HepG2 (cell line): ENCODE measurements around the gene FAM20A. TPM values are rescaled to one million over a fixed set of nuclear protein-coding genes. Genes with fewer than 3 reads are reported as not detected.
A peak's percentile ranks its signal among the peaks of the same experiment; 100 is the strongest.

Experiments used
- BHLHE40 ChIP-seq: IDR thresholded peaks from 2 replicates; pipeline ENCODE4 v1.6.1; 2011; ENCODE audit warnings: low read length, improper control_type of control experiment
- CBFB ChIP-seq: sonication (generic); formaldehyde crosslinking; IDR thresholded peaks from 2 replicates; pipeline ENCODE4 v1.4.0; 2020; ENCODE audit warnings: missing genetic modification reagents
- CC2D1A ChIP-seq: sonication (generic); formaldehyde crosslinking; IDR thresholded peaks from 2 replicates; pipeline ENCODE4 v1.8.1; 2023; ENCODE audit warnings: mild to moderate bottlenecking, missing genetic modification reagents
- CCAR2 ChIP-seq: fragments of 200-400 bp; formaldehyde crosslinking; optimal IDR thresholded peaks from 2 replicates; pipeline ENCODE3; 2018; ENCODE audit warnings: low read depth, mild to moderate bottlenecking, low read length, moderate library complexity
- ELF1 ChIP-seq: sonication (generic); formaldehyde crosslinking; IDR thresholded peaks from 2 replicates; pipeline ENCODE4 v1.4.0; 2020; ENCODE audit warnings: missing genetic modification reagents
- ETV5 ChIP-seq: IDR thresholded peaks from 2 replicates; pipeline ENCODE4 v1.6.1; 2018; ENCODE audit warnings: missing biosample characterization, missing genetic modification reagents, inconsistent platforms, borderline replicate concordance
- HMGA1 ChIP-seq: sonication (generic); formaldehyde crosslinking; conservative IDR thresholded peaks from 2 replicates; pipeline ENCODE4 v1.4.0; 2020; ENCODE audit warnings: missing genetic modification reagents
- JARID2 ChIP-seq: sonication (generic); formaldehyde crosslinking; IDR thresholded peaks from 2 replicates; pipeline ENCODE4 v1.8.1; 2023; ENCODE audit warnings: missing genetic modification reagents, inconsistent platforms; ENCODE audit not compliant: insufficient replicate concordance
- NCOR1 ChIP-seq: fragments of 200-600 bp; sonication (generic); IDR thresholded peaks from 2 replicates; pipeline ENCODE4 v1.7.0; 2017; ENCODE audit warnings: antibody characterized with exemption, low read length, borderline replicate concordance
- NFRKB ChIP-seq: fragments of 450-650 bp; IDR thresholded peaks from 2 replicates; pipeline ENCODE4 v1.6.1; 2017
- POGZ ChIP-seq: sonication (generic); formaldehyde crosslinking; IDR thresholded peaks from 2 replicates; pipeline ENCODE4 v1.4.0; 2020; ENCODE audit warnings: mild to moderate bottlenecking, missing genetic modification reagents
- STAG1 ChIP-seq: sonication (generic); formaldehyde crosslinking; IDR thresholded peaks from 2 replicates; pipeline ENCODE4 v1.4.0; 2020; ENCODE audit warnings: missing genetic modification reagents
- ZMAT3 ChIP-seq: sonication (generic); formaldehyde crosslinking; conservative IDR thresholded peaks from 2 replicates; pipeline ENCODE4 v1.7.0; 2021; ENCODE audit warnings: missing genetic modification reagents
- ZNF224 ChIP-seq: sonication (generic); formaldehyde crosslinking; IDR thresholded peaks from 2 replicates; pipeline ENCODE4 v1.5.0; 2020; ENCODE audit warnings: mild to moderate bottlenecking, missing genetic modification reagents
- ZNF232 ChIP-seq: sonication (generic); formaldehyde crosslinking; IDR thresholded peaks from 2 replicates; pipeline ENCODE4 v1.4.0; 2020; ENCODE audit warnings: missing genetic modification reagents, borderline replicate concordance
- ZNF616 ChIP-seq: sonication (generic); formaldehyde crosslinking; IDR thresholded peaks from 2 replicates; pipeline ENCODE4 v1.5.0; 2020; ENCODE audit warnings: low read depth, mild to moderate bottlenecking, missing genetic modification reagents
- ZNF749 ChIP-seq: sonication (generic); formaldehyde crosslinking; IDR thresholded peaks from 2 replicates; pipeline ENCODE4 v1.8.0; 2022; ENCODE audit warnings: mild to moderate bottlenecking, missing genetic modification reagents, moderate library complexity, borderline replicate concordance
- polyA plus RNA-seq, 8 experiments: library from polyadenylated mRNA; depleted of rRNA in 3 of 8; stranded (reverse) in 7 of 8; unstranded in 1 of 8; fragments of >200 nt; fragmentation: Illumina TruSeq in 4 of 8; extraction: Trizol in 4 of 8; gene quantifications; 2 replicates each; pipeline versions ENCODE4 v1.2.1 to v1.2.3, GENCODE V29; 2011 to 2016; ENCODE audit warnings: low read depth in 4 of 8, missing spikeins in 1 of 8, mixed read lengths in 1 of 8; ENCODE audit not compliant: insufficient read depth in 1 of 8
- total RNA-seq, 5 experiments: library from RNA; depleted of rRNA; stranded (reverse); fragments of >200 nt; fragmentation: Illumina TruSeq; extraction: Trizol; gene quantifications; 2 replicates each; pipeline ENCODE4 v1.2.3, GENCODE V29; 2016; ENCODE audit warnings: low read depth in 1 of 5
- TF ChIP-seq, protein P1 (sequence below): sonication (generic); formaldehyde crosslinking; IDR thresholded peaks from 2 replicates; pipeline ENCODE4 v1.4.0; 2020; ENCODE audit warnings: missing genetic modification reagents, borderline replicate concordance
- TF ChIP-seq, protein P2 (sequence below): sonication (generic); formaldehyde crosslinking; conservative IDR thresholded peaks from 2 replicates; pipeline ENCODE4 v1.8.0; 2022; ENCODE audit warnings: mild to moderate bottlenecking, moderate library complexity, missing genetic modification reagents
- TF ChIP-seq, protein P3 (sequence below): sonication (generic); formaldehyde crosslinking; IDR thresholded peaks from 2 replicates; pipeline ENCODE4 v1.9.0; 2021; ENCODE audit warnings: missing genetic modification reagents, borderline replicate concordance
- TF ChIP-seq, protein P4 (sequence below): sonication (generic); formaldehyde crosslinking; IDR thresholded peaks from 2 replicates; pipeline ENCODE4 v1.5.0; 2020; ENCODE audit warnings: missing genetic modification reagents

FAM20A gene
- total and polyA plus RNA-seq, 2 of the 13 experiments (the other 11 are each of a cell fraction or from before 2014, with no cell fraction given) = 9.3 to 20.7 TPM

DNA sequence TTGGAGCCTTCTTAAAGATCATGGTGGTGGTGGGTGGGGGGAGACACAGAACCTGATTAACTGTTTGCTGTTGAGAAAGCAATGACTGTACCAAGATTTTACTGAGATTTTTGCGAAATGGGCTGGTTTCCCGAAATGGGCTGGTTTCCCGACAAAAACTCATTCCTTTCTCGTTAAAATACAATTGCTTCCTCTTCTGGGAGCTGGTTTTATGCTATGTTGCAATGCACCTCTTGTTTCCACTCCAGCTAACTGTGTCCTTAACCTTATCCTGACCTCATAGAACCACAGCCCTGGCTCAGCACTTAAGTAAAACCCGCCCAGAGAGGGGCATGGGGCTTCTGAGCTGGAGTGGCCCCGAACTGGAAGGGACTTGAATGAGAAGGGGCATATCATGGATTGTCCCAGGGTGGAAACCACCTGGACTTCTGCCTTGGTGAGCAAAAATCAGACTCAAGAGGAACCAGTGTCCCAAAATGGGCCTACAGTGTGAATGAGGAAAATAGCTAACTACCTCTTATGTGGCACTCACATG, 20.9 kb downstream of the FAM20A start (continued):
- TF ChIP-seq, protein P1, sequence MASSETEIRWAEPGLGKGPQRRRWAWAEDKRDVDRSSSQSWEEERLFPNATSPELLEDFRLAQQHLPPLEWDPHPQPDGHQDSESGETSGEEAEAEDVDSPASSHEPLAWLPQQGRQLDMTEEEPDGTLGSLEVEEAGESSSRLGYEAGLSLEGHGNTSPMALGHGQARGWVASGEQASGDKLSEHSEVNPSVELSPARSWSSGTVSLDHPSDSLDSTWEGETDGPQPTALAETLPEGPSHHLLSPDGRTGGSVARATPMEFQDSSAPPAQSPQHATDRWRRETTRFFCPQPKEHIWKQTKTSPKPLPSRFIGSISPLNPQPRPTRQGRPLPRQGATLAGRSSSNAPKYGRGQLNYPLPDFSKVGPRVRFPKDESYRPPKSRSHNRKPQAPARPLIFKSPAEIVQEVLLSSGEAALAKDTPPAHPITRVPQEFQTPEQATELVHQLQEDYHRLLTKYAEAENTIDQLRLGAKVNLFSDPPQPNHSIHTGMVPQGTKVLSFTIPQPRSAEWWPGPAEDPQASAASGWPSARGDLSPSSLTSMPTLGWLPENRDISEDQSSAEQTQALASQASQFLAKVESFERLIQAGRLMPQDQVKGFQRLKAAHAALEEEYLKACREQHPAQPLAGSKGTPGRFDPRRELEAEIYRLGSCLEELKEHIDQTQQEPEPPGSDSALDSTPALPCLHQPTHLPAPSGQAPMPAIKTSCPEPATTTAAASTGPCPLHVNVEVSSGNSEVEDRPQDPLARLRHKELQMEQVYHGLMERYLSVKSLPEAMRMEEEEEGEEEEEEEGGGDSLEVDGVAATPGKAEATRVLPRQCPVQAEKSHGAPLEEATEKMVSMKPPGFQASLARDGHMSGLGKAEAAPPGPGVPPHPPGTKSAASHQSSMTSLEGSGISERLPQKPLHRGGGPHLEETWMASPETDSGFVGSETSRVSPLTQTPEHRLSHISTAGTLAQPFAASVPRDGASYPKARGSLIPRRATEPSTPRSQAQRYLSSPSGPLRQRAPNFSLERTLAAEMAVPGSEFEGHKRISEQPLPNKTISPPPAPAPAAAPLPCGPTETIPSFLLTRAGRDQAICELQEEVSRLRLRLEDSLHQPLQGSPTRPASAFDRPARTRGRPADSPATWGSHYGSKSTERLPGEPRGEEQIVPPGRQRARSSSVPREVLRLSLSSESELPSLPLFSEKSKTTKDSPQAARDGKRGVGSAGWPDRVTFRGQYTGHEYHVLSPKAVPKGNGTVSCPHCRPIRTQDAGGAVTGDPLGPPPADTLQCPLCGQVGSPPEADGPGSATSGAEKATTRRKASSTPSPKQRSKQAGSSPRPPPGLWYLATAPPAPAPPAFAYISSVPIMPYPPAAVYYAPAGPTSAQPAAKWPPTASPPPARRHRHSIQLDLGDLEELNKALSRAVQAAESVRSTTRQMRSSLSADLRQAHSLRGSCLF (CRISPR knock-in tag) = no peak
- TF ChIP-seq ELF1 (peak; percentile 46), ZMAT3 (no peak), JARID2 (CRISPR knock-in tag) (no peak), HMGA1 (CRISPR knock-in tag) (no peak), ETV5 (CRISPR knock-in tag) (peak; percentile 53; the same call in 1 of the 2 replicates), NCOR1 (peak; percentile 34; the same call in 1 of the 2 replicates), CCAR2 (no peak), ZNF224 (CRISPR knock-in tag) (no peak), CBFB (CRISPR knock-in tag) (peak; percentile 85), BHLHE40 (no peak), NFRKB (no peak), STAG1 (no peak), POGZ (CRISPR knock-in tag) (peak; percentile 72), ZNF749 (no peak), ZNF616 (CRISPR knock-in tag) (no peak), ZNF232 (no peak), CC2D1A (no peak)
- TF ChIP-seq, protein P2, sequence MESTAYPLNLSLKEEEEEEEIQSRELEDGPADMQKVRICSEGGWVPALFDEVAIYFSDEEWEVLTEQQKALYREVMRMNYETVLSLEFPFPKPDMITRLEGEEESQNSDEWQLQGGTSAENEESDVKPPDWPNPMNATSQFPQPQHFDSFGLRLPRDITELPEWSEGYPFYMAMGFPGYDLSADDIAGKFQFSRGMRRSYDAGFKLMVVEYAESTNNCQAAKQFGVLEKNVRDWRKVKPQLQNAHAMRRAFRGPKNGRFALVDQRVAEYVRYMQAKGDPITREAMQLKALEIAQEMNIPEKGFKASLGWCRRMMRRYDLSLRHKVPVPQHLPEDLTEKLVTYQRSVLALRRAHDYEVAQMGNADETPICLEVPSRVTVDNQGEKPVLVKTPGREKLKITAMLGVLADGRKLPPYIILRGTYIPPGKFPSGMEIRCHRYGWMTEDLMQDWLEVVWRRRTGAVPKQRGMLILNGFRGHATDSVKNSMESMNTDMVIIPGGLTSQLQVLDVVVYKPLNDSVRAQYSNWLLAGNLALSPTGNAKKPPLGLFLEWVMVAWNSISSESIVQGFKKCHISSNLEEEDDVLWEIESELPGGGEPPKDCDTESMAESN (CRISPR knock-in tag) = no peak; the same call in 1 of the 2 replicates
- TF ChIP-seq, protein P3, sequence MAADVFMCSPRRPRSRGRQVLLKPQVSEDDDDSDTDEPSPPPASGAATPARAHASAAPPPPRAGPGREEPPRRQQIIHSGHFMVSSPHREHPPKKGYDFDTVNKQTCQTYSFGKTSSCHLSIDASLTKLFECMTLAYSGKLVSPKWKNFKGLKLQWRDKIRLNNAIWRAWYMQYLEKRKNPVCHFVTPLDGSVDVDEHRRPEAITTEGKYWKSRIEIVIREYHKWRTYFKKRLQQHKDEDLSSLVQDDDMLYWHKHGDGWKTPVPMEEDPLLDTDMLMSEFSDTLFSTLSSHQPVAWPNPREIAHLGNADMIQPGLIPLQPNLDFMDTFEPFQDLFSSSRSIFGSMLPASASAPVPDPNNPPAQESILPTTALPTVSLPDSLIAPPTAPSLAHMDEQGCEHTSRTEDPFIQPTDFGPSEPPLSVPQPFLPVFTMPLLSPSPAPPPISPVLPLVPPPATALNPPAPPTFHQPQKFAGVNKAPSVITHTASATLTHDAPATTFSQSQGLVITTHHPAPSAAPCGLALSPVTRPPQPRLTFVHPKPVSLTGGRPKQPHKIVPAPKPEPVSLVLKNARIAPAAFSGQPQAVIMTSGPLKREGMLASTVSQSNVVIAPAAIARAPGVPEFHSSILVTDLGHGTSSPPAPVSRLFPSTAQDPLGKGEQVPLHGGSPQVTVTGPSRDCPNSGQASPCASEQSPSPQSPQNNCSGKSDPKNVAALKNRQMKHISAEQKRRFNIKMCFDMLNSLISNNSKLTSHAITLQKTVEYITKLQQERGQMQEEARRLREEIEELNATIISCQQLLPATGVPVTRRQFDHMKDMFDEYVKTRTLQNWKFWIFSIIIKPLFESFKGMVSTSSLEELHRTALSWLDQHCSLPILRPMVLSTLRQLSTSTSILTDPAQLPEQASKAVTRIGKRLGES (CRISPR knock-in tag) = no peak
- TF ChIP-seq, protein P4, sequence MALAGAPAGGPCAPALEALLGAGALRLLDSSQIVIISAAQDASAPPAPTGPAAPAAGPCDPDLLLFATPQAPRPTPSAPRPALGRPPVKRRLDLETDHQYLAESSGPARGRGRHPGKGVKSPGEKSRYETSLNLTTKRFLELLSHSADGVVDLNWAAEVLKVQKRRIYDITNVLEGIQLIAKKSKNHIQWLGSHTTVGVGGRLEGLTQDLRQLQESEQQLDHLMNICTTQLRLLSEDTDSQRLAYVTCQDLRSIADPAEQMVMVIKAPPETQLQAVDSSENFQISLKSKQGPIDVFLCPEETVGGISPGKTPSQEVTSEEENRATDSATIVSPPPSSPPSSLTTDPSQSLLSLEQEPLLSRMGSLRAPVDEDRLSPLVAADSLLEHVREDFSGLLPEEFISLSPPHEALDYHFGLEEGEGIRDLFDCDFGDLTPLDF (CRISPR knock-in tag) = no peak
